Peyer's patch (tissue), 4 donors: ENCODE measurements around the gene TBX3.

Experiments
- POLR2A ChIP-seq, 2 donors: fragments of 450-650 bp; IDR thresholded peaks; one replicate each; pipeline ENCODE4 v1.5.1; 2017; ENCODE audit warnings: antibody characterized with exemption in 2 of 2, mild to moderate bottlenecking in 2 of 2, moderate library complexity in 2 of 2
- TF ChIP-seq, protein P1 (sequence below), 6 experiments: fragments of 450-650 bp in 4 of 6; fragments of 200-600 bp in 2 of 6; sonication (generic) in 1 of 6; IDR thresholded peaks; one replicate each; pipeline ENCODE4 v1.5.1; 2017 to 2019; ENCODE audit warnings: antibody characterized with exemption in 6 of 6, mild to moderate bottlenecking in 3 of 6, moderate library complexity in 1 of 6

DNA sequence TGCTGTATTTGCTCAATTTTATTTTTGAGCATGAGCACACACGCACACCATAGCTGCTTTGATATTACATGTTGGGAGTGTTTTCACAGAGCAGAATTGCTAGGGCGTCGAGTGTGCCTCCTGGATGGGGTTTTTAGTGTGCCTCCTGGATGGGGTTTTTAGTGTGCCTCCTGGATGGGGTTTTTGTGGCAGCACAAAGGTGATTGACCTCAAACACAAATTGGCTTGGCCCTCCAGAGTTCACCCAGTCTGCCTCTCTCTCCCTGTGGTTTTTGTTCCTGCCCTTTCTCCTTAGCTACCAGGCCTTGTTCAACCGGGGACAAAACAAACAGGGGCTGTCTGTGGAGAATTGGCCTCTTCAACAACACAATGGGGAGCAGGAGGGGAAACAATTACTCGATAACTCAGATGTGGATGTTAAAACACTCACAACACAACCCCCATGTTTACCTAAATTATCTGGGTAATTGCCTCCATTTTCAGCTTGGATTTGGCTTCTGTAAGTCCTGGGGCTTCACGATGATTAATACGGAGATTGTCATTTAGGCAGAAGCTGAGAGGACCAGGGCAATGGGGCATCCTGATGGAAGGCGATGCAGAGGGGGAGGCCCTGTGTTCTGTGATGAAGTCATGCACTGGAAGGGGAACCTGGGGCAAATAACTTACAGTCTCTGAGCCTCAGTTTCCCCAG, 26.9 kb downstream of the TBX3 start:
- TF ChIP-seq, protein P1, sequence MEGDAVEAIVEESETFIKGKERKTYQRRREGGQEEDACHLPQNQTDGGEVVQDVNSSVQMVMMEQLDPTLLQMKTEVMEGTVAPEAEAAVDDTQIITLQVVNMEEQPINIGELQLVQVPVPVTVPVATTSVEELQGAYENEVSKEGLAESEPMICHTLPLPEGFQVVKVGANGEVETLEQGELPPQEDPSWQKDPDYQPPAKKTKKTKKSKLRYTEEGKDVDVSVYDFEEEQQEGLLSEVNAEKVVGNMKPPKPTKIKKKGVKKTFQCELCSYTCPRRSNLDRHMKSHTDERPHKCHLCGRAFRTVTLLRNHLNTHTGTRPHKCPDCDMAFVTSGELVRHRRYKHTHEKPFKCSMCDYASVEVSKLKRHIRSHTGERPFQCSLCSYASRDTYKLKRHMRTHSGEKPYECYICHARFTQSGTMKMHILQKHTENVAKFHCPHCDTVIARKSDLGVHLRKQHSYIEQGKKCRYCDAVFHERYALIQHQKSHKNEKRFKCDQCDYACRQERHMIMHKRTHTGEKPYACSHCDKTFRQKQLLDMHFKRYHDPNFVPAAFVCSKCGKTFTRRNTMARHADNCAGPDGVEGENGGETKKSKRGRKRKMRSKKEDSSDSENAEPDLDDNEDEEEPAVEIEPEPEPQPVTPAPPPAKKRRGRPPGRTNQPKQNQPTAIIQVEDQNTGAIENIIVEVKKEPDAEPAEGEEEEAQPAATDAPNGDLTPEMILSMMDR (IDR thresholded peaks at IDR 0.05): no peak
- TF ChIP-seq POLR2A (IDR thresholded peaks at IDR 0.05): no peak
